Osteoblast (primary cell): ENCODE data around the gene GRP. TPM values are rescaled to one million over a fixed set of nuclear protein-coding genes. Genes with fewer than 3 reads are reported as not detected.

Experiments
- DNase-seq: peaks from one replicate; pipeline ENCODE4 v3.0.0; 2011; ENCODE audit warnings: low spot score, mixed read lengths; ENCODE audit not compliant: insufficient read length; ENCODE audit errors: missing footprints
- H2AFZ ChIP-seq: 2 replicates; pipeline ENCODE4 v1.6.0; 2011; ENCODE audit warnings: mild to moderate bottlenecking, low read length
- H3K27ac ChIP-seq: 2 replicates; pipeline ENCODE4 v1.5.1; 2011; ENCODE audit warnings: mild to moderate bottlenecking, low read depth, low read length, moderate library complexity
- H3K27me3 ChIP-seq: 2 replicates; pipeline ENCODE4 v1.6.0; 2012; ENCODE audit warnings: mild to moderate bottlenecking, control low read depth, inconsistent platforms, low read length, moderate library complexity; ENCODE audit not compliant: insufficient read depth
- H3K36me3 ChIP-seq: 2 replicates; pipeline ENCODE4 v1.5.1; 2011; ENCODE audit warnings: mild to moderate bottlenecking, low read length, control low read depth, moderate library complexity; ENCODE audit not compliant: insufficient read depth
- H3K4me1 ChIP-seq: 2 replicates; pipeline ENCODE4 v1.5.1; 2011; ENCODE audit warnings: mild to moderate bottlenecking, low read length, control low read depth, moderate library complexity; ENCODE audit not compliant: insufficient read depth
- H3K4me2 ChIP-seq: 2 replicates; pipeline ENCODE4 v1.6.0; 2011; ENCODE audit warnings: mild to moderate bottlenecking, low read length; ENCODE audit not compliant: insufficient read depth
- H3K4me3 ChIP-seq: fragments of 200-600 bp; sonication (generic); 3 replicates; pipeline ENCODE4 v1.5.1; 2012; ENCODE audit warnings: mild to moderate bottlenecking, low read length, inconsistent platforms; ENCODE audit not compliant: insufficient read depth
- H3K79me2 ChIP-seq: 2 replicates; pipeline ENCODE4 v1.6.0; 2012; ENCODE audit warnings: mild to moderate bottlenecking, low read length, control low read depth, inconsistent platforms; ENCODE audit not compliant: insufficient read depth
- H3K9me3 ChIP-seq: 2 replicates; pipeline ENCODE4 v1.5.1; 2011; ENCODE audit warnings: low read depth, low read length, control low read depth
- H4K20me1 ChIP-seq: 2 replicates; pipeline ENCODE4 v1.6.0; 2012; ENCODE audit warnings: mild to moderate bottlenecking, low read length, control low read depth; ENCODE audit not compliant: insufficient read depth
- CTCF ChIP-seq: IDR thresholded peaks from 2 replicates; pipeline ENCODE4 v1.5.1; 2011; ENCODE audit warnings: mild to moderate bottlenecking, low read depth, low read length, moderate library complexity; ENCODE audit errors: extremely low read depth
- total RNA-seq: library from RNA; depleted of rRNA; stranded (reverse); fragments of >200 nt; gene quantifications from 2 replicates; pipeline ENCODE4 v1.2.3, GENCODE V29; 2012

The GRP gene
- total RNA-seq, 1 donor, result not detected

GRCh38 chr18:59207506-59207905 is 12.5 kb upstream of the GRP start:
- no peak overlapping the region for H3K4me2 ChIP-seq
- H3K27me3 ChIP-seq, result peaks cover 54% of the 10 kb centered on the region
- H2AFZ ChIP-seq, result no peak overlapping the region
- H3K4me3 ChIP-seq, result no peak overlapping the region
- H3K36me3 ChIP-seq, result no peaks in the 10 kb centered on the region
- no peaks in the 10 kb centered on the region for H4K20me1 ChIP-seq
- no peaks in the 10 kb centered on the region for H3K79me2 ChIP-seq
- no peaks in the 10 kb centered on the region for H3K9me3 ChIP-seq
- no peak for TF ChIP-seq CTCF
- DNase-seq, result no peak
- H3K27ac ChIP-seq, result no peak overlapping the region
- H3K4me1 ChIP-seq, result no peaks in the 10 kb centered on the region

- no peak for TF ChIP-seq CTCF
- Histone ChIP-seq H3K4me2 (no peak overlapping the region), H3K27ac (no peak overlapping the region), H4K20me1 (no peaks in the 10 kb centered on the region), H3K36me3 (no peaks in the 10 kb centered on the region), H3K27me3 (peaks cover 49% of the 10 kb centered on the region), H3K79me2 (no peaks in the 10 kb centered on the region), H3K4me1 (no peaks in the 10 kb centered on the region), H3K9me3 (no peaks in the 10 kb centered on the region), H2AFZ (no peak overlapping the region), H3K4me3 (no peak overlapping the region)
- DNase-seq, result no peak
Observed at GRCh38 chr18:59208602-59209125, 11.3 kb upstream of the GRP start.

GRCh38 chr18:59210299-59210698 is 9.7 kb upstream of the GRP start:
- H4K20me1 ChIP-seq, result no peaks in the 10 kb centered on the region
- no peak overlapping the region for H2AFZ ChIP-seq
- no peak overlapping the region for H3K27ac ChIP-seq
- H3K27me3 ChIP-seq, result peaks cover 48% of the 10 kb centered on the region
- no peak for TF ChIP-seq CTCF
- H3K79me2 ChIP-seq, result no peaks in the 10 kb centered on the region
- no peaks in the 10 kb centered on the region for H3K9me3 ChIP-seq
- no peak overlapping the region for H3K4me2 ChIP-seq
- DNase-seq, result no peak
- H3K4me3 ChIP-seq, result no peak overlapping the region
- no peaks in the 10 kb centered on the region for H3K36me3 ChIP-seq
- H3K4me1 ChIP-seq, result no peaks in the 10 kb centered on the region

- Histone ChIP-seq H3K9me3 (no peaks in the 10 kb centered on the region), H3K27me3 (peaks cover 50% of the 10 kb centered on the region), H3K4me1 (no peaks in the 10 kb centered on the region), H4K20me1 (no peaks in the 10 kb centered on the region), H2AFZ (no peak overlapping the region), H3K4me3 (no peak overlapping the region), H3K4me2 (no peak overlapping the region), H3K36me3 (no peaks in the 10 kb centered on the region), H3K27ac (no peak overlapping the region), H3K79me2 (no peaks in the 10 kb centered on the region)
- DNase-seq, result no peak
- no peak for TF ChIP-seq CTCF
Observed at GRCh38 chr18:59211629-59212028, 8.3 kb upstream of the GRP start.
